VCaP (cell line): ENCODE measurements around the gene MSN.

ENCODE experiments used
- H3K27ac ChIP-seq: fragments of 450-650 bp; 2 replicates; pipeline ENCODE4 v1.5.1; 2017
- TF ChIP-seq, protein P1 (sequence below): fragments of 450-650 bp; conservative IDR thresholded peaks from 2 replicates; pipeline ENCODE4 v1.5.1; 2017; ENCODE audit warnings: mild to moderate bottlenecking, moderate library complexity

The MSN gene

DNA sequence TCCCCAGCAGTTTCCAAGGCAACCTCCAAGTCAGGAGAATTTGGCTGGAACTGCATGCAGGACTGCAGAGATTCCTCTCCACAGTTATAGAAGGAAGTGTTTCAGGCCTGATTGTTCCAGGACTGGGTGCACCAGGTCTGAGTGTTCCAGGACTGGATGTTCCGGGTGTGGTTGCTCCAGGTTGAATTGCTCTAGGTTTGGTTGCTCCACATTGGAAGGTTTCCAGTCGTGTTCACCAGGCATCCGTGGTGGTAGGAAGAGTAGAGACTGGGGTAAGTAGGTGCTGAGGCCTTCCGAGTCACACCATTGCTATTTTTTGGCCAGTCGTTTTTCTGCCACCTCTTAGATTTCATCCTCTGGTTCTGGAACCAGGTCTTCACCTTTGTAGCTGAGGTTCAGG, 105.4 kb downstream of the MSN start:
- H3K27ac ChIP-seq: no peak overlapping the region
- TF ChIP-seq, protein P1, sequence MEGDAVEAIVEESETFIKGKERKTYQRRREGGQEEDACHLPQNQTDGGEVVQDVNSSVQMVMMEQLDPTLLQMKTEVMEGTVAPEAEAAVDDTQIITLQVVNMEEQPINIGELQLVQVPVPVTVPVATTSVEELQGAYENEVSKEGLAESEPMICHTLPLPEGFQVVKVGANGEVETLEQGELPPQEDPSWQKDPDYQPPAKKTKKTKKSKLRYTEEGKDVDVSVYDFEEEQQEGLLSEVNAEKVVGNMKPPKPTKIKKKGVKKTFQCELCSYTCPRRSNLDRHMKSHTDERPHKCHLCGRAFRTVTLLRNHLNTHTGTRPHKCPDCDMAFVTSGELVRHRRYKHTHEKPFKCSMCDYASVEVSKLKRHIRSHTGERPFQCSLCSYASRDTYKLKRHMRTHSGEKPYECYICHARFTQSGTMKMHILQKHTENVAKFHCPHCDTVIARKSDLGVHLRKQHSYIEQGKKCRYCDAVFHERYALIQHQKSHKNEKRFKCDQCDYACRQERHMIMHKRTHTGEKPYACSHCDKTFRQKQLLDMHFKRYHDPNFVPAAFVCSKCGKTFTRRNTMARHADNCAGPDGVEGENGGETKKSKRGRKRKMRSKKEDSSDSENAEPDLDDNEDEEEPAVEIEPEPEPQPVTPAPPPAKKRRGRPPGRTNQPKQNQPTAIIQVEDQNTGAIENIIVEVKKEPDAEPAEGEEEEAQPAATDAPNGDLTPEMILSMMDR: no peak

DNA sequence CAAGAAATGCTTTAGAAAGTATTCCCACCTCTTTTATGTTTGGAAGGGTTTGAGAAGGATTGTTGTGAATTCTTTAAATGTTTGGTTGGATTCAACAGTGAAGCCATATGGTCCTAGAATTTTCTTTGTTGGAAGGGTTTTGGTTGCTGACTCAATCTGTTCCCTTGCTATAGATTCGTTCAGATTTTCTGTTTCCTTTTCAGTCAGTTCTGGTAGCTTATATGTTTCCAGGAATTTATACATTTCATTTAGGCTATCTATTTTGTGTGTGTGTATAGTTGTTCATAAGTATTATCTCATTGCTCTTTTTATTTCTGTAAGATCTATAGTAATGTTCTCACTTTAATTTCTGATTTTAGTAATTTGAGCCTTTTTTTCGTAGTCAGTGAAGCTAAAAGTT, 114.4 kb downstream of the MSN start:
- TF ChIP-seq, protein P1: no peak
- no peak overlapping the region for H3K27ac ChIP-seq

DNA sequence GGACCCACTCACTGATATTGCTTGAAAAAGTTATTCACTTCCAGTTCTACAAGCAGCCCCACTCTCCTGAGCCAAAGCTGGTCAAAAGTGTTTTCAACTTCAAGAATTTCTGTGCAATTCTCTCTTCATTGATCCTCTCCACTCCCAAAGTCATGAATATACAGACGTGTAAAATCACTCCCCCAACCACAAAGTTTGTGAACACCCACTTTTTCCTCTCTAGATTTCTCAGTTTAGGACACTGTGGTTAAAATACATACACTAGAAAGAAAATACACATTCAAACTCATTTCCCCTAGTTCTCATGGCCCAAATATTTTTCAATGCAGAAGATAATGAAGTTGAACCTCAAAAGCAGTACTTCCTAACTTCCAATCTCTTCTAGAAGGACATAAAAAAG, 116.3 kb downstream of the MSN start:
- no peak overlapping the region for H3K27ac ChIP-seq
- TF ChIP-seq, protein P1: no peak
